Measurements from ENCODE around the gene PNMA5.
A peak's percentile ranks its signal among the peaks of the same experiment; 100 is the strongest.
"Not testable (repeated sequence)": the region's sequence is repeated elsewhere in the genome, so short reads cannot be mapped to it uniquely, and the experiment has no call there.

The PNMA5 gene

DNA sequence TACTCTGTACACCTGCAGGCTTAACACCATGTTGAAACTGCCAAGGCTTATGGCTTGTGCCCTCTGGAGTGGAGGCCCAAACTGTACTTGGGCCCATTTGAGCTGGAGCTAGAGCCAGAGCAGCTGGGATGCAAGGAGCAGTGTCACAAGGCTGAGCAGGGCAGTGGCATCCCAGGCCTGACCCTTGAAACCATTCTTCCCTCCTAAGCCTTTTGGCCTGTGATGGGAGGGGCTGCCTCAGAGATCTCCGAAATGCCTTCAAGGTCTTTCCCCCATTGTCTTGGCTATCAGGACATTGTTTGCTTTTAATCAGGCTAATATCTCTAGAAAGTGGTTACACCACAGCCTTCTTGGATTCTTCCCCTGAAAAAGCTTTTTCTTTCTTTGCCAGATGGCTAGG, 10.9 kb upstream of the PNMA5 start:
- TF ChIP-seq, protein P1, sequence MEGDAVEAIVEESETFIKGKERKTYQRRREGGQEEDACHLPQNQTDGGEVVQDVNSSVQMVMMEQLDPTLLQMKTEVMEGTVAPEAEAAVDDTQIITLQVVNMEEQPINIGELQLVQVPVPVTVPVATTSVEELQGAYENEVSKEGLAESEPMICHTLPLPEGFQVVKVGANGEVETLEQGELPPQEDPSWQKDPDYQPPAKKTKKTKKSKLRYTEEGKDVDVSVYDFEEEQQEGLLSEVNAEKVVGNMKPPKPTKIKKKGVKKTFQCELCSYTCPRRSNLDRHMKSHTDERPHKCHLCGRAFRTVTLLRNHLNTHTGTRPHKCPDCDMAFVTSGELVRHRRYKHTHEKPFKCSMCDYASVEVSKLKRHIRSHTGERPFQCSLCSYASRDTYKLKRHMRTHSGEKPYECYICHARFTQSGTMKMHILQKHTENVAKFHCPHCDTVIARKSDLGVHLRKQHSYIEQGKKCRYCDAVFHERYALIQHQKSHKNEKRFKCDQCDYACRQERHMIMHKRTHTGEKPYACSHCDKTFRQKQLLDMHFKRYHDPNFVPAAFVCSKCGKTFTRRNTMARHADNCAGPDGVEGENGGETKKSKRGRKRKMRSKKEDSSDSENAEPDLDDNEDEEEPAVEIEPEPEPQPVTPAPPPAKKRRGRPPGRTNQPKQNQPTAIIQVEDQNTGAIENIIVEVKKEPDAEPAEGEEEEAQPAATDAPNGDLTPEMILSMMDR (conservative IDR thresholded peaks at IDR 0.05; ENCODE audit: low read depth, low read length): no peak
- no peak for DNase-seq (ENCODE audit: low read depth)
- no peak overlapping the region for H3K4me3 ChIP-seq (ENCODE audit: low read depth, low read length)

DNA sequence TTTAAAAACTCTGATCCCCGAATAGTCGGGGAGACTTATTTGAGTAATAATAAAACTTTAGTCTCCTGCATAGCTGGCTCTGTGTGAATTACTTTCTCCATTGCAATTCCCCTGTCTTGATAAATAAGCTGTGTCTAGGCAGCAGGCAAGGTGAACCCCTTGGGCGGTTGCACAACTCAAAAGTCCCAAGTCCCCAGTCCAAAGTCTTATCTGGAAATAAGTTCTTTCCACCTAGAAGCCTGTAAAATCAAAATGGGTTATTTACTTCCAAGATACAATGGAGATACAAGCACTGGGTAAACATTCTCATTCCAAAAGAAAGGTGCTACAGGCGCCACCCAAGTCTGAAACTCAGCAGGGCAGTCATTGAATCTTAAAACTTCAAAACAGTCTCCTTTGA, 10.1 kb upstream of the PNMA5 start:
- no peak for DNase-seq (ENCODE audit: low read depth)
- no peak overlapping the region for H3K4me3 ChIP-seq (ENCODE audit: low read depth, low read length)
- TF ChIP-seq, protein P1 (conservative IDR thresholded peaks at IDR 0.05; ENCODE audit: low read depth, low read length): no peak

DNA sequence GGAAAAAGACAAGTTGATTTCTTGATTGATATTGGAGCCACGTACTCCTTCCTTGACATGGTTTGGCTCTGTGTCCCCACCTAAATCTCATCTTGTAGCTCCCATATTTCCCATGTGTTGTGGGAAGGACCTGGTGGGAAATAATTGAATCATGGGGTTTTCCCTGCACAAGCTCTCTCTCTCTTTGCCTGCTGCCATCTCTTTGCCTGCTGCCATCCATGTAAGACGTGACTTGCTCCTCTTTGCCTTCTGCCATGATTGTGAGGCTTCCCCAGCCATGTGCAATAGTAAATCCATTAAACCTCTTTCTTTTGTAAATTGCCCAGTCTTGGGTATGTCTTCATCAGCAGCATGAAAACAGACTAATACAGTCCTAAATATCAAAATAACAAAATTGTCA, 8.3 kb upstream of the PNMA5 start:
- not testable (repeated sequence) for H3K4me3 ChIP-seq (ENCODE audit: low read depth, low read length); DNase-seq (ENCODE audit: low read depth)

DNA sequence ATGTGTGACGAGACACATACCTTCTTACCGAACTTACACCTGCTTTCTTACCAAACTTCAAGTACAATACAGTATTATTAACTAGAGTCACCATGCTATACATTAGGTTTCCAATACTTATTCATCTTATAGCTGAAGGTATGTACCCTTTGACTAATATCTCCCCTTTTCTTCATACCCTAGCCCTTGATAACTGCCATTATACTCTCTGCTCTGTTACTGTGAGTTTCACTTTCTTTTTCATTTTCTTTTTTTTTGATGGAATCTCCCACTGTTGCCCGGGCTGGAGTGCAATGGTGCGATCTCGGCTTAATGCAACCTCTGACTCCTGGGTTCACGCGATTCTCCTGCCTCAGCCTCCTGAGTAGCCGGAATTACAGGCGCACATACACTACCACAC, 3.4 kb upstream of the PNMA5 start:
- no peak overlapping the region for H3K4me3 ChIP-seq (ENCODE audit: low read depth, low read length)
- TF ChIP-seq, protein P1 (conservative IDR thresholded peaks at IDR 0.05; ENCODE audit: low read depth, low read length): no peak
- no peak for DNase-seq (ENCODE audit: low read depth)

DNA sequence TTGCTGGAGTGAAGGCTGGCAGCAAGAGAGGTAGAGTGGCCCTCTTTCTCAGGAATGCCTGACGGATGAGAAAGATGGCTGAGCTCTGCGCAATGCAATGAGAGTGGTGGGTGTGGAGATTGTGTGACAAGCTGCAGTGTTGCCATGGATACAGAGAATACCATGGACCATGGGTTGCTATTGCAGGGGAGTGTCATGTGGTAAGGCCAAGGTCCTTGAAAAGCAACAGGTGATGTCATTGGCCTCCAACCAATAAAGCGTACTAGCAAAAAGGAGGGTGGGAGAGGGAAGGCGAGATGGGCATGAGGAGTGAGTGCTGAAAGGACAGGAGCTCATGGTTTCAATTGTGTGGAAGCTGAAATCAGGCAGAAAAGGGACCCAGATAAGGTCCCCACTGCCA, 1.8 kb downstream of the PNMA5 start:
- H3K4me3 ChIP-seq (ENCODE audit: low read depth, low read length): no peak overlapping the region

DNA sequence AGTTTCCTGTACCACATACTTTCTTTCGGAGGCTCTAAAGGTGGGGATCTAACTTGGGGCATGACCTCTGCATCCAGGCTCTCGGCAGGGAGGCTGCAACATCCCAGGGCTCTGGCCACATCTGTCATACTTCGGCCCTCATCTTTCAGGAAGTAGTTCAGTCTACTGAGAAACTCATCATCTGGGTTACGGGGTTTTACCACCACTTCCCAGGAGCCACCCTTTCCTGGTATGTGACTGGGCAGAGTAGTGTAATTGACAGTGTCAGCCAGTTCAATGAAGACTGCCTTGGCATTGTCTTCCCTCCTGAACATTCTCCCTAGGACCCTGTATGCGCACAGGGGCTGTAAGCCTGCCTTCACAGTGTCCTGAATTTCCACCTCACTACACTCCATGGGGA, 2.8 kb downstream of the PNMA5 start:
- no peak overlapping the region for H3K4me3 ChIP-seq (ENCODE audit: low read depth, low read length)
- TF ChIP-seq, protein P1 (conservative IDR thresholded peaks at IDR 0.05; ENCODE audit: low read depth, low read length): no peak
- no peak for DNase-seq (ENCODE audit: low read depth)

More for the DNA sequence above, 1.8 kb downstream of the PNMA5 start:
- peak; percentile 1 for DNase-seq (ENCODE audit: low read depth)
- TF ChIP-seq, protein P1 (conservative IDR thresholded peaks at IDR 0.05; ENCODE audit: low read depth, low read length): no peak

DNA sequence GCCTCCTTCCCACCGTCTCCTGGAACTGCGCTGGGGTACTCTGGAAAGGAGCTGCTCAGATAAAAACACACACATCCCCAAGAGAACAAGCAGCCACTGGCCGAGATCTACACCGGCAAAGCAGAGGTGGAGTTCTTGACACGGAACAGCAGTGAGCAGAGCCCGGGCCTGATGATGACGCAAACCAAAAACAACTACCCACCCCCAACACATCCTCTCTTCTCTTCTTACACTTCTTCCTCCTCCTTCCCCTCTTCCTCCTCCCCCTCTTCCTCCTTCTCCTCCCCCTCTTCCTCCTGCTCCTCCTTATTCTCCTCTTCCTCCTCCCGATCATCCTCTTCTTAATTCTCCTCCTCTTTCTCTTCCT, 4.6 kb downstream of the PNMA5 start:
- DNase-seq (ENCODE audit: low read depth): peak; percentile 45
- H3K4me3 ChIP-seq (ENCODE audit: low read depth, low read length): no peak overlapping the region
- TF ChIP-seq, protein P1 (conservative IDR thresholded peaks at IDR 0.05; ENCODE audit: low read depth, low read length): no peak
